Measurements from ENCODE around the gene HOXC13. TPM values are rescaled to one million over a fixed set of nuclear protein-coding genes. Genes with fewer than 3 reads are reported as not detected.
A peak's percentile ranks its signal among the peaks of the same experiment; 100 is the strongest.

HOXC13 gene
- total and polyA plus RNA-seq, 2 experiments from 2014 or later, result 0.10 TPM; not detected in 1

GRCh38 chr12:53983950-53984572, 45.4 kb downstream of the HOXC13 start:
- Mint-ChIP-seq H3K4me3 (0 out of 3 replicates have a peak overlapping the region, but pooled peaks have one; percentile 26), H3K27me3 (ENCODE audit: insufficient read depth, low read depth, poor library complexity) (peaks cover 100% of the 10 kb centered on the region), H3K36me3 (ENCODE audit: low read depth) (no peaks in the 10 kb centered on the region; the same call in 2 of the 3 replicates), H3K9me3 (peaks cover 5% of the 10 kb centered on the region; the same call in 2 of the 3 replicates), H3K4me1 (peaks cover 27% of the 10 kb centered on the region), H3K27ac (no peak overlapping the region)
- Histone ChIP-seq H3K27ac (ENCODE audit: low read depth) (no peak overlapping the region), H3K4me2 (peak overlapping the region; percentile 62; the same call in 1 of the 2 replicates), H3K9me2 (ENCODE audit: insufficient read depth) (no peaks in the 10 kb centered on the region), H4K20me1 (replicated peaks; ENCODE audit: insufficient read depth) (peaks cover 40% of the 10 kb centered on the region), H3K4me1 (ENCODE audit: insufficient read depth) (peaks cover 53% of the 10 kb centered on the region), H3K36me3 (ENCODE audit: insufficient read depth) (no peaks in the 10 kb centered on the region), H3F3A (replicated peaks; ENCODE audit: low read depth) (peaks cover 48% of the 10 kb centered on the region), H2AFZ (no peak overlapping the region), H3K27me3 (ENCODE audit: insufficient read depth) (peaks cover 98% of the 10 kb centered on the region), H3K79me2 (replicated peaks; ENCODE audit: insufficient read depth) (no peaks in the 10 kb centered on the region), H3K4me3 (0 out of 2 replicates have a peak overlapping the region, but pooled peaks have one; percentile 2)
- no peak for DNase-seq (ENCODE audit: low spot score)
- peak; percentile 2; the same call in 1 of the 3 replicates for ATAC-seq
- TF ChIP-seq EZH2phosphoT487 (IDR thresholded peaks at IDR 0.05; ENCODE audit: unreplicated experiment) (peak; percentile 38), EZH2 (IDR thresholded peaks at IDR 0.05; ENCODE audit: low read depth, unreplicated experiment) (peak; percentile 95), NANOG (IDR thresholded peaks at IDR 0.05; ENCODE audit: borderline replicate concordance) (no peak)

- Histone ChIP-seq H3K27me3 (ENCODE audit: insufficient read depth) (peaks cover 98% of the 10 kb centered on the region), H2AFZ (peak within 1 kb of the TSS; percentile 81; the same call in 1 of the 2 replicates), H3K27ac (ENCODE audit: low read depth) (no peak within 1 kb of the TSS), H4K20me1 (replicated peaks; ENCODE audit: insufficient read depth) (peaks cover 46% of the 10 kb centered on the region), H3F3A (replicated peaks; ENCODE audit: low read depth) (peaks cover 51% of the 10 kb centered on the region), H3K79me2 (replicated peaks; ENCODE audit: insufficient read depth) (no peaks in the 10 kb centered on the region), H3K9me2 (ENCODE audit: insufficient read depth) (no peaks in the 10 kb centered on the region), H3K4me1 (ENCODE audit: insufficient read depth) (peaks cover 50% of the 10 kb centered on the region), H3K36me3 (ENCODE audit: insufficient read depth) (no peaks in the 10 kb centered on the region), H3K4me2 (peak within 1 kb of the TSS; percentile 74), H3K4me3 (peak within 1 kb of the TSS; percentile 44; the same call in 1 of the 2 replicates)
- Mint-ChIP-seq H3K27ac (no peak within 1 kb of the TSS), H3K27me3 (ENCODE audit: insufficient read depth, low read depth, poor library complexity) (peaks cover 100% of the 10 kb centered on the region), H3K9me3 (peaks cover 5% of the 10 kb centered on the region; the same call in 1 of the 3 replicates), H3K36me3 (ENCODE audit: low read depth) (no peaks in the 10 kb centered on the region; the same call in 2 of the 3 replicates), H3K4me3 (peak within 1 kb of the TSS; percentile 43), H3K4me1 (peaks cover 27% of the 10 kb centered on the region)
- DNase-seq (ENCODE audit: low spot score), result peak; percentile 98
- peak; percentile 50 for ATAC-seq
- peak; percentile 19 for TF ChIP-seq EZH2phosphoT487 (IDR thresholded peaks at IDR 0.05; ENCODE audit: unreplicated experiment)
- TF ChIP-seq ZNF462 (CRISPR knock-in tag; IDR thresholded peaks at IDR 0.05), result no peak
- TF ChIP-seq ZNF331 (CRISPR knock-in tag; IDR thresholded peaks at IDR 0.05; ENCODE audit: low read depth), result no peak
- no peak for TF ChIP-seq POLR2AphosphoS5 (IDR thresholded peaks at IDR 0.05; ENCODE audit: low read depth)
- TF ChIP-seq REST (IDR thresholded peaks at IDR 0.05; ENCODE audit: unreplicated experiment), result no peak
- TF ChIP-seq EZH2 (IDR thresholded peaks at IDR 0.05; ENCODE audit: low read depth, unreplicated experiment), result peak; percentile 89
These were observed 46.5 kb downstream of the HOXC13 start, which contains the start of gene HOXC10 for GRCh38 chr12:53984901-53985691. Gene HOXC10 (plus strand): TSS chr12:53985146. CDS start chr12:53985260, 114 bp downstream.

All from GM23338 (cell line).